Thoracic aorta (tissue), 2 donors: Measurements from ENCODE around the gene PUM2. TPM values are rescaled to one million over a fixed set of nuclear protein-coding genes. Genes with fewer than 3 reads are reported as not detected.

ENCODE experiments used
- ATAC-seq: fragments of 150-250 bp; one replicate; pipeline ENCODE4 v1.8.0; 2017; ENCODE audit warnings: low read depth; ENCODE audit not compliant: insufficient number of reproducible peaks, low FRiP score
- DNase-seq: peaks from one replicate; pipeline ENCODE4 v3.0.0-alpha.2; 2020; ENCODE audit warnings: low spot score
- H3K27ac ChIP-seq, 2 donors: fragments of 200-600 bp; sonication (generic); 1 replicate in 1 of 2; 2 replicates in 1 of 2; pipeline ENCODE4 v1.5.1; 2016; ENCODE audit warnings: mild to moderate bottlenecking in 2 of 2, moderate library complexity in 2 of 2
- H3K27me3 ChIP-seq: fragments of 200-600 bp; sonication (generic); replicated peaks from 2 replicates; pipeline ENCODE4 v1.6.0; 2016; ENCODE audit warnings: mild to moderate bottlenecking; ENCODE audit not compliant: insufficient read depth
- H3K36me3 ChIP-seq: fragments of 200-600 bp; sonication (generic); one replicate; pipeline ENCODE4 v1.5.1; 2016
- H3K4me1 ChIP-seq, 2 donors: fragments of 200-600 bp; sonication (generic); 1 replicate in 1 of 2; 2 replicates in 1 of 2; pipeline versions ENCODE4 v1.5.1 to v1.6.0; 2016; ENCODE audit warnings: low read depth in 2 of 2, mild to moderate bottlenecking in 1 of 2; ENCODE audit not compliant: control insufficient read depth in 1 of 2
- H3K4me3 ChIP-seq: fragments of 200-600 bp; sonication (generic); 2 replicates; pipeline ENCODE4 v1.5.1; 2016; ENCODE audit warnings: mild to moderate bottlenecking
- H3K9me3 ChIP-seq: fragments of 200-600 bp; sonication (generic); 2 replicates; pipeline ENCODE4 v1.5.1; 2016
- CTCF ChIP-seq: fragments of 200-600 bp; sonication (generic); IDR thresholded peaks from one replicate; pipeline ENCODE4 v1.5.1; 2019; ENCODE audit warnings: antibody characterized with exemption
- total RNA-seq, 2 donors: library from RNA; depleted of rRNA; stranded (reverse); fragments of >200 nt; gene quantifications; one replicate each; pipeline versions ENCODE4 v1.1.0 to v1.2.3, GENCODE V29; 2016

The PUM2 gene
- total RNA-seq, 2 donors from 2014 or later, result 45.4 to 88.7 TPM

DNA sequence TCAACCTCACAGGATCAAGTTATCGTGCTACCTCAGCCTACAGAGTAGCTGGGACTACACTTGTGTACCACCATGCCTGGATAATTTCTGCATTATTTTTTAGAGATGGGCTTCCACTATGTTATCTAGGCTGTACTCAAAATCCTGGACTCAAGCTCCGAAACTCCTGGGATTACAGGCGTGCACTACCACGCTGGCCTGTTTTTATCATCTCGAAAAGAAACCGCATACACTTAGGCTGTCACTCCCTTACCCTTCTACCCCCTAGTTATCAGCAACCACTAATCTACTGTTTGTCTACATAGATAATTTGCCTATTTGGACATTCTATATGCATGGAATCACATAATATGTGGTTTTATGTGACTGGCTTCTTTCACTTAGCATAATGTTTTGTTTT, 8.5 kb upstream of the PUM2 start:
- ATAC-seq (no peak), DNase-seq (no peak)
- Histone ChIP-seq H3K27ac (no peak overlapping the region), H3K4me1 (no peaks in the 10 kb centered on the region), H3K36me3 (no peaks in the 10 kb centered on the region), H3K9me3 (no peaks in the 10 kb centered on the region), H3K27me3 (no peaks in the 10 kb centered on the region), H3K4me3 (no peak overlapping the region)
- TF ChIP-seq CTCF, result no peak

DNA sequence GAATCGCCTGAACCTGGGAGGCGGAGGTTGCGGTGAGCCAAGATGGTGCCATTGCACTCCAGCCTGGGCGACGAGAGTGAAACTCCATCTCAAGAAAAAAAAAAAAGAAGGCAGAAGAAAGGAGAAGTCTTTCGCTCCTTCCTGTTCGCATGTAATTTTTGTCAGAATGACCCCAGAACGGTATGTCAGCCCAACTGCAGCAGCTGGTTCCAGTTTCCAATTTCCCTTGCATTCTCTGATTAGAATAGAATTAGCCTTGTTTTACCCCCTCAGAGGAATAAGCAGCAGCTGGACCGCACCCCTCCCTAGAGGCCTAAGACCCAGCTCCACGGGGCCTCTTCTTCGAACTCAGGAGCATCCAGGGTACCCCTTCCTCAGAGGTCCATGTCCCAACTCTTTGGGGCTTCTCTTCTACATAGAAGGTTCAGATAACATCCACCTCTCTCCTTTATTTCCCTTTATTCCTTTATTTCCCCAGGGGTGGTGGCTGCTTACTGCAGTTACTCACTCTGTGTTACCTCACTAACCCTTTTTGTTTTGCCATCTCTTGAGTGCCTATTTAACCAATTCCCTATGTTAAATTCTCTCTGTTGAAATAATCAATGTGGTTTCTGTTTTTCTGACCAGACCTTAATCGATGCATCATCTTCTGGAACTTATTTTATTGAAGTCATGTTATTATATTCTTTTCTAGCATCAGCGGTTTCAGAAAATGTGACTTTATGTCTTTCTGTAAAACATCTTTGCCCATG, 7.2 kb upstream of the PUM2 start:
- Histone ChIP-seq H3K27me3 (no peaks in the 10 kb centered on the region), H3K9me3 (no peaks in the 10 kb centered on the region), H3K36me3 (no peaks in the 10 kb centered on the region), H3K4me1 (no peaks in the 10 kb centered on the region), H3K27ac (no peak overlapping the region), H3K4me3 (no peak overlapping the region)
- DNase-seq, result no peak
- no peak for TF ChIP-seq CTCF
- no peak for ATAC-seq

- H3K27me3 ChIP-seq, result no peaks in the 10 kb centered on the region
- TF ChIP-seq CTCF, result no peak
- no peak overlapping the region for H3K4me3 ChIP-seq
- ATAC-seq (no peak), DNase-seq (no peak)
- H3K36me3 ChIP-seq, result no peaks in the 10 kb centered on the region
- H3K4me1 ChIP-seq, result peaks cover 0 to 13% of the 10 kb centered on the region in 2 donors
- H3K9me3 ChIP-seq, result no peaks in the 10 kb centered on the region
- H3K27ac ChIP-seq, result no peak overlapping the region
Measured at GRCh38 chr2:20356042-20356441, 5.4 kb upstream of the PUM2 start.

DNA sequence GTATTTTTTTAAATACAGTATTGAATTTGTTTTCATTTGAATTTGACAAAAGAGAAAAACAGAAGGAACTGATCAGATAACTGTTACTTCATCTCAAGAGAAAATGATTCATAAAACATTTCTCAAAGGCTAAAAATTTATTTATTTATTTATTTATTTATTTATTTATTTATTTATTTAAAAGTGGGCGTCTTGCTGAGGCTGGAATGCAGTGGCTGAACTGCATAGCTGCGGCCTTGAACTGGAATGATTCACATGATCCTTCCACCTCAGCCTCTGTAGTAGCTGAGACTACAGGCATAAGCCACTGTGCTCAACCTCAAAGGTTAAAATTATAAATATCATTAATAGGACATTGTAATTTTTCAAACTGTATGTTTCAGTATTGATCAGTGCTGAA, 4.5 kb upstream of the PUM2 start:
- ATAC-seq, result no peak
- DNase-seq, result no peak

More for the DNA sequence above, 4.5 kb upstream of the PUM2 start:
- Histone ChIP-seq H3K36me3 (no peaks in the 10 kb centered on the region), H3K4me1 (peaks cover 0 to 13% of the 10 kb centered on the region in 2 donors), H3K27ac (no peak overlapping the region), H3K4me3 (no peak overlapping the region), H3K27me3 (no peaks in the 10 kb centered on the region), H3K9me3 (no peaks in the 10 kb centered on the region)
- TF ChIP-seq CTCF, result no peak
